Measurements from ENCODE around the gene RNF44. TPM values are rescaled to one million over a fixed set of nuclear protein-coding genes. Genes with fewer than 3 reads are reported as not detected.

Gene RNF44
- total RNA-seq, 2 donors from 2014 or later, result 58.2 to 67.5 TPM

DNA sequence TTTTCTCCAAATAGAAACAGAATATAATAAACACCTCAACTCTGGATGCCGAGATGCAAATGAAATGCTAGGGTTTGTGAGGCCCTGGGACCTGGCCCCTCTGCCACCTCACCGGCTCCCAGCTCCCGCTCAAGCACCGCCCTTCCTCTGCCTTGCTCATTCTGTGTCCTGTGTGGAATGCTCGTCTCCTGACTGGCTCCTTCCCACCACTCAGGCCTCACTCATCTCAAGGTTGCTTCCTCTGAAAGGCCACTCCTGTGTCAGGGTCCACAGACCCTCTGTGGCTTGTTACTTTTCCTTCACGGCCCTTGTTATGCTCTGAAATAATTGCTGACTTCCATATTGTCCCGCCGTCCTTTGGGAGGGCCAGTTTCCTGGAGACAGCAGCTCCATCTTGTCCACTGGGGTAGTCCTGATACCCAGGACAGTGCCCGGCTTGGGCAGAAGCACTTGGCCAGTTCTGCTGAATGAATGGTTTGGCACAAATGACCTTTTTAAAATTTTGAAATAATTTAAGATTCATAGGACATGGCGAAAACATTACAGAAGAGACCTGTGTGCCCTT is 15.4 kb downstream of the RNF44 start:
- TF ChIP-seq, protein P1, sequence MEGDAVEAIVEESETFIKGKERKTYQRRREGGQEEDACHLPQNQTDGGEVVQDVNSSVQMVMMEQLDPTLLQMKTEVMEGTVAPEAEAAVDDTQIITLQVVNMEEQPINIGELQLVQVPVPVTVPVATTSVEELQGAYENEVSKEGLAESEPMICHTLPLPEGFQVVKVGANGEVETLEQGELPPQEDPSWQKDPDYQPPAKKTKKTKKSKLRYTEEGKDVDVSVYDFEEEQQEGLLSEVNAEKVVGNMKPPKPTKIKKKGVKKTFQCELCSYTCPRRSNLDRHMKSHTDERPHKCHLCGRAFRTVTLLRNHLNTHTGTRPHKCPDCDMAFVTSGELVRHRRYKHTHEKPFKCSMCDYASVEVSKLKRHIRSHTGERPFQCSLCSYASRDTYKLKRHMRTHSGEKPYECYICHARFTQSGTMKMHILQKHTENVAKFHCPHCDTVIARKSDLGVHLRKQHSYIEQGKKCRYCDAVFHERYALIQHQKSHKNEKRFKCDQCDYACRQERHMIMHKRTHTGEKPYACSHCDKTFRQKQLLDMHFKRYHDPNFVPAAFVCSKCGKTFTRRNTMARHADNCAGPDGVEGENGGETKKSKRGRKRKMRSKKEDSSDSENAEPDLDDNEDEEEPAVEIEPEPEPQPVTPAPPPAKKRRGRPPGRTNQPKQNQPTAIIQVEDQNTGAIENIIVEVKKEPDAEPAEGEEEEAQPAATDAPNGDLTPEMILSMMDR (IDR thresholded peaks at IDR 0.05), result no peak
- intact Hi-C loops (cut with DNase I), result no loop called here
- Histone ChIP-seq H3K27me3 (no peaks in the 10 kb centered on the region), H3K4me3 (no peak overlapping the region), H3K27ac (no peak overlapping the region), H3K4me1 (no peaks in the 10 kb centered on the region), H3K9me3 (no peaks in the 10 kb centered on the region), H3K36me3 (no peaks in the 10 kb centered on the region), H3K9ac (ENCODE audit: low read depth in 2 of 2, low read length in 2 of 2) (no peak overlapping the region)
- DNase-seq, result no peak

DNA sequence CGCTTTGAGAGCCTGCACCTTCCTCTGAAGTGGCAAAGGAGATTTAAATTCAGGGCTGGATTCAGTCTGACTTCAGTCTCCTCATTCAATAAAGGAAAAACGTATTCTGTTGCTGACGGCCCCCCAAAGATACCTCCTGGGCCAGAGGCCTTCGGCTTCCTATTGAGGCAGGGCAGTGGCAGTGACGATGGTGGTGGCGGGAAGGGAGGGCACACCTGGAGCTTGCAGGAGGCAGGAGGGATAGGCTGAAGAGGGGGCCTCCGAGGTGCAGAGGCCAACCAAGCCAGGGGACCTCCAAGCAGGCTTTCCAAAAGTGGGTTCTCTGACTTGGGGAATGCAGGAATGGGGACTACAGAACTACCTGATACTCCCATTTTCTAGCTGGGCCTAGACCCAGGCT is 15.9 kb downstream of the RNF44 start:
- Histone ChIP-seq H3K36me3 (no peaks in the 10 kb centered on the region), H3K9ac (ENCODE audit: low read depth in 2 of 2, low read length in 2 of 2) (no peak overlapping the region), H3K4me1 (no peaks in the 10 kb centered on the region), H3K9me3 (no peaks in the 10 kb centered on the region), H3K4me3 (no peak overlapping the region), H3K27ac (no peak overlapping the region), H3K27me3 (no peaks in the 10 kb centered on the region)
- intact Hi-C loops (cut with DNase I), result no loop called here
- DNase-seq, result no peak
- TF ChIP-seq, protein P1 (IDR thresholded peaks at IDR 0.05), result no peak

DNA sequence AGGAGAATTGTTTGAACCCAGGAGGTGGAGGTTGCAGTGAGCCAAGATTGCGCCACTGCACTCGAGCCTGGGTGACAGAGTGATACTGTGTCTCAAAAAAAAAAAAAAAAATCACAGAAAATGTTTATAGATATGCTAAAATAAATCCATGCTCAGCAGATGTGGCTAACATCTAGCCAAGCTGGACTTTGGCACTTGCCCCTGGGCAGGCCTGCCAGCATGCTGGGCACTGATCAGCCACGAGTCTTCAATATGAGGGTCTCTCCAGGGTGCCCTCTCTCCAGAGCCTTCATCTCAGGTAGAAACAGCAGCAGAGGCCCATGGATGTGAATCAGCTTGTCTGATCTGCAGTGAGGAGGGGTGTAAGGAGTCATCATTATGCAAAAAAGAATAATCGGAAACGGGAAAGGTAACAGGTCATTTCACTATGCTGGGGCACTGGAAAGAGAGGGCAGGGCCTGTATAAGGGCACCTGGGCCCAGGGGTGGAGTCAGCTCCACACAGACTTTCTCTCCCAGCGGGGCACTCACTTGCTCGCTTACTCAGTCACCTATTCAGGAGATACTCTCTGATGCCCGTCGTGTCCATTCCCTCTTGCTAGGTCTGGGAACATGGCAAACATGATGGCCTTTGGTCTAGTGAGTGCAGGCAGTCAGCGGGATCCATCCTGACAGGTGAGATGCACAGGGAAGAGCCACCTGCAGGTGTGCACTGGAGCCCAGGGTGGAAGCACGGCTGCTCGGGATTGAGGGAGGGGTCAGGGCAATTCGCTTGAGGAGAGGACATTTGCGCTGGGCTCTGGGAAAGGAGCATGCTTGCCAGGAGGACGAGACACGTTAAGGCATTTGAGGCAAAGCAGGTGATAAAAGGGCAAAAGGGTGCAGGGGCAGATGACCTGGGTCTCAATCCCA is 17.1 kb downstream of the RNF44 start:
- Histone ChIP-seq H3K27ac (no peak overlapping the region), H3K36me3 (no peaks in the 10 kb centered on the region), H3K4me3 (no peak overlapping the region), H3K4me1 (no peaks in the 10 kb centered on the region), H3K9me3 (no peaks in the 10 kb centered on the region), H3K9ac (ENCODE audit: low read depth in 2 of 2, low read length in 2 of 2) (no peak overlapping the region), H3K27me3 (no peaks in the 10 kb centered on the region)
- TF ChIP-seq, protein P1 (IDR thresholded peaks at IDR 0.05), result no peak
- intact Hi-C loops (cut with DNase I), result no loop called here
- DNase-seq, result no peak

DNA sequence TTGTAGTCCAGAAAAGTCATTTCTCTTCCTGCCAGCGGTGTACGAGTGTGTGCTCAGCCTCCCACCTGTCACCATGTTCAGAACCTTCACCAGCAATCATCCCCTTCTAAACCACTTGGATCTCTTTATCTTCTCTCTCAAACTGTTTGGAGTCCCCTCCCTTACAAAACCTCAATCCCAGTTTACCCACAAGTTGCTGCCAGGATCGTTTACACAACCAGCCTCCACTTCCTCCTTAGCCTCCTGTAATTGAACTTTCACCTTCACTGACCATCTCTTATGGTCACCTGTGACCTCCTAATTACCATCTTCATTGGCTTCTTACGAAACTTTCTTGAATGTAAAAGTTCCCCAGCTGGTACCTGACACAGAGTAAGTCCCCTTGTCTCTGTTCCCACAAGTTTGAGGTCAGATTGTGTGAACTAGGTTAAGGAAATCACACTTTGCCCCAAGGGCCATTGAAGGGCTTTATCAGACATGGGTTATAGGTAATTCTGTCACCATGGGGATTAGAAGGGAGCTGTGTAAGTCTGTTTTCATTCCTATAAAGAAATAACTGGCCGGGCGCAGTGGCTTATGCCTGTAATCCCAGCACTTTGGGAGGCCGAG is 20.0 kb downstream of the RNF44 start:
- DNase-seq, result no peak
- no peaks in the 10 kb centered on the region for H3K9me3 ChIP-seq
- no peaks in the 10 kb centered on the region for H3K36me3 ChIP-seq
- no peak overlapping the region for H3K27ac ChIP-seq
- H3K27me3 ChIP-seq, result no peaks in the 10 kb centered on the region
- intact Hi-C loops (cut with DNase I), result no loop called here
- H3K4me1 ChIP-seq, result no peaks in the 10 kb centered on the region
- TF ChIP-seq, protein P1 (IDR thresholded peaks at IDR 0.05), result no peak
- no peak overlapping the region for H3K9ac ChIP-seq (ENCODE audit: low read depth in 2 of 2, low read length in 2 of 2)
- no peak overlapping the region for H3K4me3 ChIP-seq

DNA sequence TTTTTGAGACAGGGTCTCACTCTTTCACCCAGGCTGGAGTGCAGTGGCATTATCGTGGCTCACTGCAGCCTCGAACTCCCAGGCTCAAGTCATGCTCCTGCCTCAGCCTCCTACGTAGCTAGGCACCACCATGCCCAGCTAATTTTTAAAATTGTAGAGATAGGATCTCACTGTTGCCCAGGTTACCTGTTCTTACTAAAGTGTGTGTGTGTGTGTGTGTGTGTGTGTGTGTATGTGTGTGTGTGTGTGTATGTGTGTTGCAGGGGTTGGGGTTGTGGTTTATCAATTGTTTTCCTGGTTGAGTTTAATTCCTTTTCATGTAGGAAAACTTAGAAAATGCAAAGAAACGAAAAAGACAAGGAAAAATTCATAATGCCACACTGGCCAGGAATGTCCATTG is 21.8 kb downstream of the RNF44 start:
- H3K4me3 ChIP-seq, result no peak overlapping the region
- TF ChIP-seq, protein P1 (IDR thresholded peaks at IDR 0.05), result no peak
- H3K9me3 ChIP-seq, result no peaks in the 10 kb centered on the region
- no peaks in the 10 kb centered on the region for H3K27me3 ChIP-seq
- H3K9ac ChIP-seq (ENCODE audit: low read depth in 2 of 2, low read length in 2 of 2), result no peak overlapping the region
- H3K4me1 ChIP-seq, result no peaks in the 10 kb centered on the region
- DNase-seq, result no peak
- no peak overlapping the region for H3K27ac ChIP-seq
- no peaks in the 10 kb centered on the region for H3K36me3 ChIP-seq
- intact Hi-C loops (cut with DNase I), result no loop called here
